DOHH2 (cell line): ENCODE data around the gene ACTG1.

Experiments
- H3F3A ChIP-seq: fragments of 200-600 bp; sonication (generic), shearing (Covaris generic); 2 replicates; pipeline ENCODE4 v1.6.0; 2016; ENCODE audit warnings: antibody characterized with exemption, mild to moderate bottlenecking; ENCODE audit not compliant: control insufficient read depth, insufficient read depth
- H3K27ac ChIP-seq: fragments of 200-600 bp; sonication (generic); 2 replicates; pipeline ENCODE4 v1.5.1; 2014; ENCODE audit warnings: low read depth, mild to moderate bottlenecking, low read length, moderate library complexity
- H3K27me3 ChIP-seq: fragments of 200-600 bp; sonication (generic); 2 replicates; pipeline ENCODE4 v1.6.1; 2014; ENCODE audit warnings: mild to moderate bottlenecking, low read length, mixed read lengths; ENCODE audit not compliant: control insufficient read depth
- H3K36me3 ChIP-seq: fragments of 200-600 bp; sonication (generic); 2 replicates; pipeline ENCODE4 v1.6.1; 2014; ENCODE audit warnings: mild to moderate bottlenecking, low read length, moderate library complexity, mixed read lengths; ENCODE audit not compliant: control insufficient read depth
- H3K4me1 ChIP-seq: fragments of 200-600 bp; sonication (generic); 2 replicates; pipeline ENCODE4 v1.6.1; 2014; ENCODE audit warnings: mild to moderate bottlenecking, low read length, mixed read lengths; ENCODE audit not compliant: control insufficient read depth
- H3K4me2 ChIP-seq: fragments of 200-600 bp; sonication (generic); 2 replicates; pipeline ENCODE4 v1.6.0; 2014; ENCODE audit warnings: mild to moderate bottlenecking, low read length, moderate library complexity
- H3K4me3 ChIP-seq: fragments of 200-600 bp; sonication (generic); 2 replicates; pipeline ENCODE4 v1.5.1; 2014; ENCODE audit warnings: mild to moderate bottlenecking, low read length, mixed read lengths
- H3K79me2 ChIP-seq: fragments of 200-600 bp; sonication (generic); 2 replicates; pipeline ENCODE4 v1.6.1; 2014; ENCODE audit warnings: mild to moderate bottlenecking, low read length, mixed read lengths; ENCODE audit not compliant: control insufficient read depth
- H3K9me2 ChIP-seq: fragments of 200-600 bp; sonication (generic); replicated peaks from 2 replicates; pipeline ENCODE4 v1.6.1; 2014; ENCODE audit warnings: mild to moderate bottlenecking, low read length, mixed read lengths; ENCODE audit not compliant: control insufficient read depth
- H3K9me3 ChIP-seq: fragments of 200-600 bp; sonication (generic); 2 replicates; pipeline ENCODE4 v1.6.1; 2014; ENCODE audit warnings: antibody characterized with exemption, low read length, mixed read lengths; ENCODE audit not compliant: control insufficient read depth, insufficient read depth
- H4K20me1 ChIP-seq: fragments of 200-600 bp; sonication (generic); 2 replicates; pipeline ENCODE4 v1.6.0; 2014; ENCODE audit warnings: low read depth, mild to moderate bottlenecking, antibody characterized with exemption, low read length, moderate library complexity; ENCODE audit not compliant: control insufficient read depth, insufficient read depth
- EZH2phosphoT487 ChIP-seq: fragments of 200-600 bp; sonication (generic); IDR thresholded peaks from 2 replicates; pipeline ENCODE4 v1.6.1; 2017; ENCODE audit warnings: borderline replicate concordance, mild to moderate bottlenecking, antibody characterized with exemption, low read length, moderate library complexity, mixed read lengths
- TF ChIP-seq, protein P1 (sequence below): fragments of 200-600 bp; sonication (generic); IDR thresholded peaks from one replicate; pipeline ENCODE4 v1.5.1; 2014; ENCODE audit warnings: antibody characterized with exemption, mild to moderate bottlenecking, low read depth, low read length; ENCODE audit not compliant: poor library complexity, severe bottlenecking

Gene ACTG1

DNA sequence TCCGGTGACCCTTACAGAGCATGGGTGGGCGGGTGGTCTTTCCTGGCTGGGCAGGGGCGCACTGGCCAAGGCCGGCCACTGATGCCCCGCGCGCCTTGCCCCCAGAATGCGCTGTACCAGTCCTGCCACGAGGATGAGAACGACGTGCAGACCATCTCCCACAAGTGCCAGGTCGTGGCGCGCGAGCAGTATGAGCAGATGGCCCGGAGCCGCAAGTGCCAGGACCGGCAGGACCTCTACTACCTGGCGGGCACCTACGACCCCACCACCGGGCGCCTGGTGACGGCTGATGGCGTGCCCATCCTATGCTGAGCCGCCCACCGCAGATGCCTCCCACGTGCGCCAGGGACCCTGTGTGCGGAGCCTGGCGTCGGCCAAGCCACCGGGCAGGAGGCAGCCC lies 49.1 kb downstream of the ACTG1 start:
- TF ChIP-seq, protein P1, sequence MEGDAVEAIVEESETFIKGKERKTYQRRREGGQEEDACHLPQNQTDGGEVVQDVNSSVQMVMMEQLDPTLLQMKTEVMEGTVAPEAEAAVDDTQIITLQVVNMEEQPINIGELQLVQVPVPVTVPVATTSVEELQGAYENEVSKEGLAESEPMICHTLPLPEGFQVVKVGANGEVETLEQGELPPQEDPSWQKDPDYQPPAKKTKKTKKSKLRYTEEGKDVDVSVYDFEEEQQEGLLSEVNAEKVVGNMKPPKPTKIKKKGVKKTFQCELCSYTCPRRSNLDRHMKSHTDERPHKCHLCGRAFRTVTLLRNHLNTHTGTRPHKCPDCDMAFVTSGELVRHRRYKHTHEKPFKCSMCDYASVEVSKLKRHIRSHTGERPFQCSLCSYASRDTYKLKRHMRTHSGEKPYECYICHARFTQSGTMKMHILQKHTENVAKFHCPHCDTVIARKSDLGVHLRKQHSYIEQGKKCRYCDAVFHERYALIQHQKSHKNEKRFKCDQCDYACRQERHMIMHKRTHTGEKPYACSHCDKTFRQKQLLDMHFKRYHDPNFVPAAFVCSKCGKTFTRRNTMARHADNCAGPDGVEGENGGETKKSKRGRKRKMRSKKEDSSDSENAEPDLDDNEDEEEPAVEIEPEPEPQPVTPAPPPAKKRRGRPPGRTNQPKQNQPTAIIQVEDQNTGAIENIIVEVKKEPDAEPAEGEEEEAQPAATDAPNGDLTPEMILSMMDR = no peak
- no peak for TF ChIP-seq EZH2phosphoT487
- H3K4me2 ChIP-seq = no peak overlapping the region

DNA sequence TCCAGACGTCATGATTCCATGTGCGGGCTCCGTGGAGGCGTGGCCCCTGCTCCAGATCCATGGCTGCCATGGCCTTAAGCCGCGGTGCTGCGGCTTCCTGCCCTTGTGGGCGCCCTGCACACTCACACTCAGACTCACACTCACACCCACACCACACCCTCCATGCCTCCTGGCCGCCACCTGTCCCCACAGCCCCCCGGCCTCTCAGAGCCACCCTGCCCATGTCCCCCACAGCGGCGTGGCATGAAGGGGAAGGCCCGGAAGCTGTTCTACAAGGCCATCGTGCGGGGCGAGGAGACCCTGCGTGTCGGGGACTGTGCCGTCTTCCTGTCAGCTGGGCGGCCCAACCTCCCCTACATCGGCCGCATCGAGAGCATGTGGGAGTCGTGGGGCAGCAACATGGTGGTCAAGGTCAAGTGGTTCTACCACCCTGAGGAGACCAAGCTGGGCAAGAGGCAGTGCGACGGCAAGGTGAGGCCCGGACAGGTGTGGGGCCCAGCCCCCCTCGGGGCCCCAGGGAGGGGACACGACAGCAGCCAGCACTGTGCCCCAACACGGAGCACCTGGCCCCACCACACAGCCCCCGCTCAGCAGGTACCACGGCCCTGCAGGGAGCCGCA lies 50.0 kb downstream of the ACTG1 start:
- Histone ChIP-seq H4K20me1 (no peaks in the 10 kb centered on the region), H3K36me3 (no peaks in the 10 kb centered on the region), H3K4me2 (no peak overlapping the region), H3K27ac (no peak overlapping the region), H3K9me2 (no peaks in the 10 kb centered on the region), H3K27me3 (no peaks in the 10 kb centered on the region), H3K4me1 (no peaks in the 10 kb centered on the region), H3K79me2 (no peaks in the 10 kb centered on the region), H3F3A (no peaks in the 10 kb centered on the region), H3K9me3 (no peaks in the 10 kb centered on the region), H3K4me3 (no peak overlapping the region)
- TF ChIP-seq, protein P1 = no peak
- TF ChIP-seq EZH2phosphoT487 = no peak

More for the DNA sequence above, 49.1 kb downstream of the ACTG1 start:
- Histone ChIP-seq H3K79me2 (no peaks in the 10 kb centered on the region), H3K4me3 (no peak overlapping the region), H3K27ac (no peak overlapping the region), H3K27me3 (no peaks in the 10 kb centered on the region), H3K4me1 (no peaks in the 10 kb centered on the region), H3F3A (no peaks in the 10 kb centered on the region), H3K9me2 (no peaks in the 10 kb centered on the region), H3K36me3 (no peaks in the 10 kb centered on the region), H3K9me3 (no peaks in the 10 kb centered on the region), H4K20me1 (no peaks in the 10 kb centered on the region)

DNA sequence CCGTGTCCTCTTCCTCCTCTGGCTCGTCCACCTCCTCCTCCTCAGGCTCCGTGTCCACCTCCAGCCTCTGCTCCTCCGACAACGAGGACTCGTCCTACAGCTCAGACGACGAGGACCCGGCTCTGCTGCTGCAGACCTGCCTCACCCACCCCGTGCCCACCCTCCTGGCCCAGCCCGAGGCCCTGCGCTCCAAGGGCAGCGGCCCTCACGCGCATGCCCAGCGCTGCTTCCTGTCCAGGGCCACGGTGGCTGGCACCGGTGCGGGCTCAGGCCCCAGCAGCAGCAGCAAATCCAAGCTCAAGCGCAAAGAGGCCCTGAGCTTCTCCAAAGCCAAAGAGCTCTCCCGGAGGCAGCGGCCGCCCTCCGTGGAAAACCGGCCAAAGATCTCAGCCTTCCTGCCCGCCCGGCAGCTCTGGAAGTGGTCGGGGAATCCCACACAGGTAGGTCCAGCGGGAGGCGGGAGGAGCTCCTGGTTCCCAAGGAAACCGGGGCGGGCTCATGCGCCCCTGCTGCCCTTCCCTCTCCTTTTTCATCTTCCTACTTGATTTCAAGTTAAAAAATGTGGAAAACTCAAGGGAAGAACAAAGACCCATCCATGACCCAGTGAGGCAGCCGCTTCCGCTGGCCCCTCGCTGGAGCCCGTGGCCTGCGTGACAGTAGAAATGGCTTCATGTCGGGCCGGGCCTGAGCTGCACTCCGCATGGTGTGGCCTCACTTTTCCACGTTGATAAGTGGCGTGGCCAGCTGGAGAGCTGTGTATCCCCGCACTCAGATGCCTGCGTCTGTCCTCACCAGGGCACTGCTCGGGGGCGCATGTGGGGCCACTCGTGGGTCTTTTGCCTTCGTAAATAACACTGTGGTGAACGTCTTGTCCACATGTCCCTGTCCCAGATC lies 50.7 kb downstream of the ACTG1 start:
- Histone ChIP-seq H3K4me1 (no peaks in the 10 kb centered on the region), H3K9me3 (no peaks in the 10 kb centered on the region; the same call in 1 of the 2 replicates), H3K4me2 (no peak overlapping the region), H3K79me2 (no peaks in the 10 kb centered on the region), H3K27ac (no peak overlapping the region), H3K4me3 (no peak overlapping the region), H3K9me2 (no peaks in the 10 kb centered on the region), H3K27me3 (no peaks in the 10 kb centered on the region), H4K20me1 (no peaks in the 10 kb centered on the region), H3F3A (no peaks in the 10 kb centered on the region), H3K36me3 (no peaks in the 10 kb centered on the region)
- TF ChIP-seq, protein P1 = no peak
- TF ChIP-seq EZH2phosphoT487 = no peak
